ENCODE data around the gene HEXD. TPM values are rescaled to one million over a fixed set of nuclear protein-coding genes. Genes with fewer than 3 reads are reported as not detected.

Gene HEXD
- total RNA-seq, 1 donor from 2014 or later = 82.8 TPM

DNA sequence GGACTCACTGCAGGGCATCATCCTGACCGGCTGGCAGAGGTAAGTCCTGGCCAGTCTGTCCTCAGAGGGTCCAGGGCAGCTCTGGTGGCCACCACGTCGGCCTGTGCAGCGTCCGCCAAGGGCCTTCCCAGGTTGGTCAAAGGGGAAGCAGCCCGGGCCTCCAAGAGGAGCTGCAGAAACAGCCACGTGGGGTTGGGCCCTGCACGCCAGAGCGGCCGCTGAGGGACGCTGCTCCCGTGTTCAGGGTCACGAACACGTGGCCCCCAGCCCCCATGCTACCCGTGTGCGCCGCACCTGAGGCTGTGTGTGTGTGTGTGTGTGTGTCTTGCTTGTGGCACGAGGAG is 19.1 kb downstream of the HEXD start:
- peaks cover 3% of the 10 kb centered on the region for H3K36me3 Mint-ChIP-seq
- no peak overlapping the region for H3K4me3 Mint-ChIP-seq
- TF ChIP-seq, protein P1, sequence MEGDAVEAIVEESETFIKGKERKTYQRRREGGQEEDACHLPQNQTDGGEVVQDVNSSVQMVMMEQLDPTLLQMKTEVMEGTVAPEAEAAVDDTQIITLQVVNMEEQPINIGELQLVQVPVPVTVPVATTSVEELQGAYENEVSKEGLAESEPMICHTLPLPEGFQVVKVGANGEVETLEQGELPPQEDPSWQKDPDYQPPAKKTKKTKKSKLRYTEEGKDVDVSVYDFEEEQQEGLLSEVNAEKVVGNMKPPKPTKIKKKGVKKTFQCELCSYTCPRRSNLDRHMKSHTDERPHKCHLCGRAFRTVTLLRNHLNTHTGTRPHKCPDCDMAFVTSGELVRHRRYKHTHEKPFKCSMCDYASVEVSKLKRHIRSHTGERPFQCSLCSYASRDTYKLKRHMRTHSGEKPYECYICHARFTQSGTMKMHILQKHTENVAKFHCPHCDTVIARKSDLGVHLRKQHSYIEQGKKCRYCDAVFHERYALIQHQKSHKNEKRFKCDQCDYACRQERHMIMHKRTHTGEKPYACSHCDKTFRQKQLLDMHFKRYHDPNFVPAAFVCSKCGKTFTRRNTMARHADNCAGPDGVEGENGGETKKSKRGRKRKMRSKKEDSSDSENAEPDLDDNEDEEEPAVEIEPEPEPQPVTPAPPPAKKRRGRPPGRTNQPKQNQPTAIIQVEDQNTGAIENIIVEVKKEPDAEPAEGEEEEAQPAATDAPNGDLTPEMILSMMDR (IDR thresholded peaks at IDR 0.05; ENCODE audit: unreplicated experiment) = no peak

DNA sequence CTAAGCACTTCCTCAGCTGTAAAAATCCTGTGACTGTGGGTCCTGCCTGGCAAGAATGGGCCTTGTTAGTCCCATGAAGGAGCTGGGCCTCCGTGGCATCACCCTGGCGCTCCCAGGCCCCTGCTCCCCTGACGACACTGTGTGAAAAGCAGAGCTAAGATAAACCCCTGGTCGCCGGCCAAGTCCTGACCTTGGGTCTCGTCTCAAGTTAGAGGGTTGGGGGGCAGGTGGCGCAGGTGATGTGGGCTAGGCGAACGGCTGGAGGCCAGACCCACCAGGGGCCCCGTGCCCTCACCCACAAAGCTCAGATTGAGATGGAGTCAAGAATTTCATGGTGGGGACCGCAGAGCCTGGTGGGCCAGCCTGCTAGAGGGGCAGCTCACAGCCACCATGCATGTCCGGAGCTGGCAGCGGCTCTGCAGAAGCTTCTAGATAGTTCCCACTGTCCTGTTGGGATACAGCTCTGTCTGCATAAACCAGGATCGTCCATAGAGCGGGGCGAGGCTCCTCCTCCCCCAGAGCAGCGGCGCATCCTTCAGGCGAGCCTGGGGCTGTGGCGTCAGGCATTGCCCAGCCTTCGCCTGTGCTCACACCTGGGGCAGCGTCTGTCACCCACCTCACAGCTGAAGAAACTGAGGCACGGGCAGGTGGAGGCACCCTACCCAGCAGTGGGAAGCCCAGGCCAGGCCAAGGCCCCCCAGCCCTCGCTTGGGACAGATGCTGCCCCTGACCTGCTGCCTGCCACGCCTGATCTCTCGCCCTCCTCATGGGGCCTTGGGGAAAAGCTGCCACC is 20.4 kb downstream of the HEXD start:
- Mint-ChIP-seq H3K9me3 (no peaks in the 10 kb centered on the region), H3K4me1 (no peaks in the 10 kb centered on the region), H3K4me3 (no peak overlapping the region), H3K36me3 (peaks cover 7% of the 10 kb centered on the region), H3K27ac (no peak overlapping the region), H3K27me3 (ENCODE audit: low read depth) (no peaks in the 10 kb centered on the region)
- TF ChIP-seq, protein P1 (IDR thresholded peaks at IDR 0.05; ENCODE audit: unreplicated experiment) = no peak
- DNase-seq (ENCODE audit: low spot score in 2 of 2, unreplicated experiment in 2 of 2) = no peak

More for the DNA sequence above, 19.1 kb downstream of the HEXD start:
- Mint-ChIP-seq H3K9me3 (no peaks in the 10 kb centered on the region), H3K27ac (no peak overlapping the region), H3K4me1 (no peaks in the 10 kb centered on the region), H3K27me3 (ENCODE audit: low read depth) (no peaks in the 10 kb centered on the region)
- no peak for DNase-seq (ENCODE audit: low spot score in 2 of 2, unreplicated experiment in 2 of 2)

DNA sequence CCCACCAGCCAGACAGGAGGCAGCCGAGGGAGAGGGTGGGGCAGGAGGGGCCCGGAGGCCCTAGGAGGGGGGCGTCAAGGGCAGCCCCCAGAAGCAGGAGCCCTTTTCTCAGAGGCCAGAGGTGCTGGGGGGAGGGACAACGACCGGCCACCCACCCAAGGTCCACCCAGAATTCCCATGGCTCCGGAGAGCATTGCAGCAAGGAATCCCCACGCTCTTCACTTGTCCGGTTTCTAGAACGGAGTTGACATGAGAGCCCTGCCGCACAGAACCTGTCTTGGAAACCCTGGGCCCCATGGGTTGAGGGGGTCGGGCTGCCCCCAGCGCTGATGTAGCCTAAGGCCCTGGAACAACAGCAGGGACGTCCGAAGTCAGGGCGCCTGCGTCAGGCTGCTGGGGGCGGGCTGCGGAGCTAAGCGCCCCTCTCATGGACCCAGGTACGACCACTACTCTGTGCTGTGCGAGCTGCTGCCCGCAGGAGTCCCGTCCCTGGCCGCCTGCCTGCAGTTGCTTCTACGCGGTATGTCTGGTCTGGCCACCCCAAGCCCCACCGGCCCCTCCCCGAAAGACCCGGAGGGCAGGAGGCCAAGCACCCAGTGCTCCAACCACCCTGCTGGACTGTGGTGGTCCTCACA is 21.2 kb downstream of the HEXD start:
- no peaks in the 10 kb centered on the region for H3K4me1 Mint-ChIP-seq
- peaks cover 5% of the 10 kb centered on the region for H3K36me3 Mint-ChIP-seq
- no peak overlapping the region for H3K27ac Mint-ChIP-seq
- no peak overlapping the region for H3K4me3 Mint-ChIP-seq
- TF ChIP-seq, protein P1 (IDR thresholded peaks at IDR 0.05; ENCODE audit: unreplicated experiment) = no peak
- no peaks in the 10 kb centered on the region for H3K9me3 Mint-ChIP-seq
- no peak for DNase-seq (ENCODE audit: low spot score in 2 of 2, unreplicated experiment in 2 of 2)
- H3K27me3 Mint-ChIP-seq (ENCODE audit: low read depth) = no peaks in the 10 kb centered on the region

DNA sequence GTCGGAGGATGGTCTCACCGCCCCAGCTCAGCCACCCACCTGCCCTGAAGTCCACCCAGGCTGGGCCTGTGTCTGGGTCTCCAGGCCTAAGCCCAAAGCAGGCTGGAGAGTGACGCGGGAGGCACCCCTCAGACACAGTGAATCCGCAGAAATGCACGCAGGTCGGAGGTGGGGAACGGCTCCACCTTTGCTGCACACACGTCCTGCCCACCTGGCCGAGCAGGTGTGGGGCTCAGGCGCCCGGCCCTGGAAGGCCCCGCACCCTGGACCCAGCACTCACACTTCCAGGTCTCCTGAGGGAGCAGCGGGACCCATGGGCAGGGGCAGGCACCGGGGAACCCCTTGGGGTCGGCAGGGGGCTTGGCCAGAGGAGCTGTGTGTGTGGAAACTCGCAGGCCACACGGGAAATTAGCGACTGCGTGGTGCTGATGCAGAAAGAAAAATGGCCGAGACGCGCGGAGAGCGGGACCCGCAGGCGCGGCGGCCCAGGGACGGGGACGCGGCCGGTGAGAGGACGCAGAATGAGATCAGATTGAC is 21.8 kb downstream of the HEXD start:
- no peak overlapping the region for H3K4me3 Mint-ChIP-seq
- TF ChIP-seq, protein P1 (IDR thresholded peaks at IDR 0.05; ENCODE audit: unreplicated experiment) = no peak
- no peaks in the 10 kb centered on the region for H3K27me3 Mint-ChIP-seq (ENCODE audit: low read depth)
- H3K27ac Mint-ChIP-seq = no peak overlapping the region
- no peak for DNase-seq (ENCODE audit: low spot score in 2 of 2, unreplicated experiment in 2 of 2)
- no peaks in the 10 kb centered on the region for H3K4me1 Mint-ChIP-seq
- H3K36me3 Mint-ChIP-seq = peaks cover 5% of the 10 kb centered on the region
- H3K9me3 Mint-ChIP-seq = no peaks in the 10 kb centered on the region

DNA sequence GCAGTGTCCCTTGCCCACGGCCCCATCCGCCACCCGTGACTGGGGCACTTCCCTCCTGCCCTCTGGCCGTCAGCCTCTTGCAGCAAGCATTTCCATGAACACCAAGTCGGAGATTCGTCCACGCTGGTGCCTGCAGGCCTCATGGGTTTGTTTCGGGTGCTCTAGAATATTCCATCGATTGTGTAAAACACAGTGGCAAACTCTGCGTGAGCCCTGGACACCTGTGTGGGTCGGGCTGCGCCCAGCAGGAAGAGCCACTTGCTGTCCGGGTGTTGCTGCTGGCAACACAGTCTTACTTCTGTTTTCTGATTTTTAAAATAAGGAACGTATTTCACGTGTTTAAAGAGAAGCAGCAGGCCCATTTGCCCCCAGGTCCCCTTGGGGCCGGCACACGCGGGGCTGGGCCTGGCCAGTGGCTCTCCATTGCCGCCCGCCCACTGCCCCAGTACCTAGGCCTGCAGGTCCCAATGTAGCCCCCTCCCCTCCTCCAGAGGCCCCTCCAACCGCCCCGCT is 22.4 kb downstream of the HEXD start:
- H3K27ac Mint-ChIP-seq = no peak overlapping the region
- TF ChIP-seq, protein P1 (IDR thresholded peaks at IDR 0.05; ENCODE audit: unreplicated experiment) = no peak
- H3K4me3 Mint-ChIP-seq = no peak overlapping the region
- no peaks in the 10 kb centered on the region for H3K4me1 Mint-ChIP-seq
- H3K27me3 Mint-ChIP-seq (ENCODE audit: low read depth) = no peaks in the 10 kb centered on the region
- H3K36me3 Mint-ChIP-seq = peaks cover 5% of the 10 kb centered on the region
- H3K9me3 Mint-ChIP-seq = no peaks in the 10 kb centered on the region
- DNase-seq (ENCODE audit: low spot score in 2 of 2, unreplicated experiment in 2 of 2) = no peak

Measured in mesothelial cell of epicardium (in vitro differentiated cells).